ENCODE measurements around the gene TCL1B. TPM values are rescaled to one million over a fixed set of nuclear protein-coding genes. Genes with fewer than 3 reads are reported as not detected.

Gene TCL1B
- total and polyA plus RNA-seq, 2 of the 13 experiments (the other 11 are each of a cell fraction or from before 2014, with no cell fraction given) = not detected

GRCh38 chr14:95741781-95742180 lies 55.6 kb downstream of the TCL1B start (continued):
- no peak for TF ChIP-seq IKZF4 (CRISPR knock-in tag; IDR thresholded peaks at IDR 0.05; ENCODE audit: borderline replicate concordance, low read depth, not compliant biosample characterization)
- TF ChIP-seq SMARCC2 (IDR thresholded peaks at IDR 0.05) = no peak
- no peak for TF ChIP-seq ZBTB26 (CRISPR knock-in tag; IDR thresholded peaks at IDR 0.05; ENCODE audit: borderline replicate concordance)

Small RNA genes within 50 kb of the gene (small RNA-seq; reads per million reads assigned to genes)
- gene RF02193 (ENCODE audit: insufficient read depth in 2 of 3, insufficient read length in 3 of 3, low read depth in 2 of 3, low replicate concordance in 1 of 3) = 0 reads per million in 3 experiments

Other genes starting within 250 kb of the TCL1B start
- gene SYNE3, start 169.8 kb upstream of the TCL1B start, total RNA-seq (2016; rRNA removed; fragmentation: Illumina TruSeq; extraction: Trizol) = 7.8 and 9.0 TPM in 2 replicates
- gene SYNE3, start 169.8 kb upstream of the TCL1B start, polyA plus RNA-seq (2011; rRNA removed) = 8.0 and 9.3 TPM in 2 replicates
- gene GLRX5, start 151.4 kb upstream of the TCL1B start, total RNA-seq (2016; rRNA removed; fragmentation: Illumina TruSeq; extraction: Trizol) = 115 and 122 TPM in 2 replicates
- gene GLRX5, start 151.4 kb upstream of the TCL1B start, polyA plus RNA-seq (2011; rRNA removed) = 115 and 146 TPM in 2 replicates
- not detected in 2 replicates for gene TCL1A, start 27.7 kb downstream of the TCL1B start, total RNA-seq (2016; rRNA removed; fragmentation: Illumina TruSeq; extraction: Trizol)
- gene TCL1A, start 27.7 kb downstream of the TCL1B start, polyA plus RNA-seq (2011; rRNA removed) = not detected in 2 replicates
- gene TUNAR, start 190.4 kb downstream of the TCL1B start, total RNA-seq (2016; rRNA removed; fragmentation: Illumina TruSeq; extraction: Trizol) = not detected in 2 replicates
- gene TUNAR, start 190.4 kb downstream of the TCL1B start, polyA plus RNA-seq (2011; rRNA removed) = not detected in 2 replicates